HepG2 (cell line): ENCODE measurements around the gene C4BPA. TPM values are rescaled to one million over a fixed set of nuclear protein-coding genes. Genes with fewer than 3 reads are reported as not detected.

Experiments
- CBX2 ChIP-seq, 2 experiments: fragments of 200-600 bp in 1 of 2; sonication (generic); formaldehyde crosslinking in 1 of 2; IDR thresholded peaks; 2 replicates each; pipeline versions ENCODE4 v1.7.0 to v1.8.1; 2018 to 2022; ENCODE audit warnings: low read depth in 2 of 2, low read length in 1 of 2, mild to moderate bottlenecking in 1 of 2, missing genetic modification reagents in 1 of 2
- CHCHD3 ChIP-seq: sonication (generic); formaldehyde crosslinking; IDR thresholded peaks from 2 replicates; pipeline ENCODE4 v1.8.0; 2022; ENCODE audit warnings: mild to moderate bottlenecking, missing genetic modification reagents, moderate library complexity
- ZBTB10 ChIP-seq: sonication (generic); formaldehyde crosslinking; IDR thresholded peaks from 2 replicates; pipeline ENCODE4 v1.4.0; 2020; ENCODE audit warnings: missing genetic modification reagents, borderline replicate concordance
- ZFP36 ChIP-seq: fragments of 150-350 bp; IDR thresholded peaks from 2 replicates; pipeline ENCODE4 v1.6.1; 2018; ENCODE audit warnings: borderline replicate concordance, low read length, low read depth; ENCODE audit not compliant: partially characterized antibody
- polyA plus RNA-seq, 8 experiments: library from polyadenylated mRNA; depleted of rRNA in 3 of 8; stranded (reverse) in 7 of 8; unstranded in 1 of 8; fragments of >200 nt; fragmentation: Illumina TruSeq in 4 of 8; extraction: Trizol in 4 of 8; gene quantifications; 2 replicates each; pipeline versions ENCODE4 v1.2.1 to v1.2.3, GENCODE V29; 2011 to 2016; ENCODE audit warnings: low read depth in 4 of 8, missing spikeins in 1 of 8, mixed read lengths in 1 of 8; ENCODE audit not compliant: insufficient read depth in 1 of 8
- total RNA-seq, 5 experiments: library from RNA; depleted of rRNA; stranded (reverse); fragments of >200 nt; fragmentation: Illumina TruSeq; extraction: Trizol; gene quantifications; 2 replicates each; pipeline ENCODE4 v1.2.3, GENCODE V29; 2016; ENCODE audit warnings: low read depth in 1 of 5
- TF ChIP-seq, protein P1 (sequence below): sonication (generic); formaldehyde crosslinking; IDR thresholded peaks from 2 replicates; pipeline ENCODE4 v1.5.1; 2020; ENCODE audit warnings: mild to moderate bottlenecking, missing genetic modification reagents
- TF ChIP-seq, protein P2 (sequence below), 2 experiments: sonication (generic) in 1 of 2; formaldehyde crosslinking in 1 of 2; IDR thresholded peaks; 2 replicates each; pipeline versions ENCODE4 v1.6.1 to v1.9.0; 2014 to 2022; ENCODE audit warnings: antibody characterized with exemption in 1 of 2, borderline replicate concordance in 1 of 2, inconsistent platforms in 1 of 2, low read depth in 1 of 2, missing genetic modification reagents in 1 of 2
- TF ChIP-seq, protein P3 (sequence below): sonication (generic); formaldehyde crosslinking; IDR thresholded peaks from 2 replicates; pipeline ENCODE4 v1.5.0; 2020; ENCODE audit warnings: mild to moderate bottlenecking, missing genetic modification reagents
- TF ChIP-seq, protein P4 (sequence below): sonication (generic); formaldehyde crosslinking; IDR thresholded peaks from 2 replicates; pipeline ENCODE4 v1.4.0; 2020; ENCODE audit warnings: mild to moderate bottlenecking, missing genetic modification reagents

C4BPA gene
- total and polyA plus RNA-seq, 2 of the 13 experiments (the other 11 are each of a cell fraction or from before 2014, with no cell fraction given) = 32.1 to 60.1 TPM

DNA sequence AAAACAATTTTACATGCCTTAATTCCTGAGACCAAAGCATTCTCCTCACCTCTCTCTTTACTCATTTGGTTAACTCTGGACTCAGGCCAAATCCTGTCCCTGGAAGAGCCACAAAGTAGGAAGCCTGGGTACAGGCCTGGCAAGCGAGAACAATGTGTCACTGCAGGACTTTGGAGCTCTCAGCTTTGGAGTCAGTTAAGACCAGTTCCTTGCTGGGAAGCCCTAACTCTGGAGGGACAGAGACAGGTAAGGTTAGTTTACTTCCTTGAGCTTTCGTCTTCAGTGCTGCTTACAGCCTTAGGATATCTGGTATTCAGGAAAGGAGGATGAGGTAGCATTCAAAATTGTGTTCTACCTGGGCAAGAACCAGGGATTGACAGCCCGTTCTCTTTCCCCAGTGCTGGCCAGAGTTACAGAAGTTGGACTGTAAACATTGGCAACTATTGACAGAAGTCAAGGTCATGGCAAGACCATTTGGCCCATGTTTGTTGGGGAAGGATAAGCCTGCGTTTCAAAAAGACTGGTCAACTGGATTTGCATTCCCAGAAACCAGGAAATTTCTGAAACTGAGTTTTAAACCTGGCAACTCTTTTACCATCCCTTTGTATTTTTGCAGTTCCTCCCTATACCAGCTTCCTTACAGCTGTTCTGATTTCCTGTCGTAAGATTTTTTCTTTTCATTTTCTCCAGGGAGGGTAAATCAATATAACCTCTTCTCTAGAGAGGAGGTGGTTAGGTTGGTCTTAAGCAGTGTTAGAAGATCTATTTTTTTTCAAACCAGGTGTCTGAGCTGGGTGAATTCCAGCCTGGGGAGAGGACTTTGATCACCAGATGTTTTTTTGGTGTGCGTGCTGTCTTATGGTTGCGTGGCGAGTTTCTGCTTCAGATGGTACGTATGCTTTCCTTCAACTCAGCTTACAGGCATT lies 15.1 kb upstream of the C4BPA start, which contains the start of gene C4BPB (continued):
- TF ChIP-seq, protein P1, sequence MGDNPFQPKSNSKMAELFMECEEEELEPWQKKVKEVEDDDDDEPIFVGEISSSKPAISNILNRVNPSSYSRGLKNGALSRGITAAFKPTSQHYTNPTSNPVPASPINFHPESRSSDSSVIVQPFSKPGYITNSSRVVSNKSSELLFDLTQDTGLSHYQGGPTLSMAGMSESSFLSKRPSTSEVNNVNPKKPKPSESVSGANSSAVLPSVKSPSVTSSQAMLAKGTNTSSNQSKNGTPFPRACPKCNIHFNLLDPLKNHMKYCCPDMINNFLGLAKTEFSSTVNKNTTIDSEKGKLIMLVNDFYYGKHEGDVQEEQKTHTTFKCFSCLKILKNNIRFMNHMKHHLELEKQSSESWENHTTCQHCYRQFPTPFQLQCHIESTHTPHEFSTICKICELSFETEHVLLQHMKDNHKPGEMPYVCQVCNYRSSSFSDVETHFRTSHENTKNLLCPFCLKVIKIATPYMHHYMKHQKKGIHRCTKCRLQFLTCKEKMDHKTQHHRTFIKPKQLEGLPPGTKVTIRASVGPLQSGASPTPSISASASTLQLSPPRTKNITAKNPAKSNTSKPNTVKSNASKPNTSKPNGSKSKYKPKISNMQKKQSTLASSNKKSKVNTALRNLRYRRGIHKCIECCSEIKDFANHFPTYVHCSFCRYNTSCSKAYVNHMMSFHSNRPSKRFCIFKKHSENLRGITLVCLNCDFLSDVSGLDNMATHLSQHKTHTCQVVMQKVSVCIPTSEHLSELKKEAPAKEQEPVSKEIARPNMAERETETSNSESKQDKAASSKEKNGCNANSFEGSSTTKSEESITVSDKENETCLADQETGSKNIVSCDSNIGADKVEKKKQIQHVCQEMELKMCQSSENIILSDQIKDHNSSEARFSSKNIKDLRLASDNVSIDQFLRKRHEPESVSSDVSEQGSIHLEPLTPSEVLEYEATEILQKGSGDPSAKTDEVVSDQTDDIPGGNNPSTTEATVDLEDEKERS (CRISPR knock-in tag) = peak; percentile 85; the same call in 1 of the 2 replicates
- no peak for TF ChIP-seq ZFP36
- no peak for TF ChIP-seq CHCHD3
- TF ChIP-seq, protein P2, sequence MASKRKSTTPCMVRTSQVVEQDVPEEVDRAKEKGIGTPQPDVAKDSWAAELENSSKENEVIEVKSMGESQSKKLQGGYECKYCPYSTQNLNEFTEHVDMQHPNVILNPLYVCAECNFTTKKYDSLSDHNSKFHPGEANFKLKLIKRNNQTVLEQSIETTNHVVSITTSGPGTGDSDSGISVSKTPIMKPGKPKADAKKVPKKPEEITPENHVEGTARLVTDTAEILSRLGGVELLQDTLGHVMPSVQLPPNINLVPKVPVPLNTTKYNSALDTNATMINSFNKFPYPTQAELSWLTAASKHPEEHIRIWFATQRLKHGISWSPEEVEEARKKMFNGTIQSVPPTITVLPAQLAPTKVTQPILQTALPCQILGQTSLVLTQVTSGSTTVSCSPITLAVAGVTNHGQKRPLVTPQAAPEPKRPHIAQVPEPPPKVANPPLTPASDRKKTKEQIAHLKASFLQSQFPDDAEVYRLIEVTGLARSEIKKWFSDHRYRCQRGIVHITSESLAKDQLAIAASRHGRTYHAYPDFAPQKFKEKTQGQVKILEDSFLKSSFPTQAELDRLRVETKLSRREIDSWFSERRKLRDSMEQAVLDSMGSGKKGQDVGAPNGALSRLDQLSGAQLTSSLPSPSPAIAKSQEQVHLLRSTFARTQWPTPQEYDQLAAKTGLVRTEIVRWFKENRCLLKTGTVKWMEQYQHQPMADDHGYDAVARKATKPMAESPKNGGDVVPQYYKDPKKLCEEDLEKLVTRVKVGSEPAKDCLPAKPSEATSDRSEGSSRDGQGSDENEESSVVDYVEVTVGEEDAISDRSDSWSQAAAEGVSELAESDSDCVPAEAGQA (IDR thresholded peaks at IDR 0.05; ENCODE audit: low read depth) = peak; percentile 14; the same call in 1 of the 2 replicates
- TF ChIP-seq, protein P2 (CRISPR knock-in tag; IDR thresholded peaks at IDR 0.05; ENCODE audit: borderline replicate concordance) = no peak
- TF ChIP-seq, protein P3, sequence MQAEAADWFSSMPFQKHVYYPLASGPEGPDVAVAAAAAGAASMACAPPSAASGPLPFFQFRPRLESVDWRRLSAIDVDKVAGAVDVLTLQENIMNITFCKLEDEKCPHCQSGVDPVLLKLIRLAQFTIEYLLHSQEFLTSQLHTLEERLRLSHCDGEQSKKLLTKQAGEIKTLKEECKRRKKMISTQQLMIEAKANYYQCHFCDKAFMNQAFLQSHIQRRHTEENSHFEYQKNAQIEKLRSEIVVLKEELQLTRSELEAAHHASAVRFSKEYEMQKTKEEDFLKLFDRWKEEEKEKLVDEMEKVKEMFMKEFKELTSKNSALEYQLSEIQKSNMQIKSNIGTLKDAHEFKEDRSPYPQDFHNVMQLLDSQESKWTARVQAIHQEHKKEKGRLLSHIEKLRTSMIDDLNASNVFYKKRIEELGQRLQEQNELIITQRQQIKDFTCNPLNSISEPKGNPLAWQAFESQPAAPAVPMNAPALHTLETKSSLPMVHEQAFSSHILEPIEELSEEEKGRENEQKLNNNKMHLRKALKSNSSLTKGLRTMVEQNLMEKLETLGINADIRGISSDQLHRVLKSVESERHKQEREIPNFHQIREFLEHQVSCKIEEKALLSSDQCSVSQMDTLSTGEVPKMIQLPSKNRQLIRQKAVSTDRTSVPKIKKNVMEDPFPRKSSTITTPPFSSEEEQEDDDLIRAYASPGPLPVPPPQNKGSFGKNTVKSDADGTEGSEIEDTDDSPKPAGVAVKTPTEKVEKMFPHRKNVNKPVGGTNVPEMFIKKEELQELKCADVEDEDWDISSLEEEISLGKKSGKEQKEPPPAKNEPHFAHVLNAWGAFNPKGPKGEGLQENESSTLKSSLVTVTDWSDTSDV (CRISPR knock-in tag) = no peak
- no peak for TF ChIP-seq ZBTB10
- TF ChIP-seq, protein P4, sequence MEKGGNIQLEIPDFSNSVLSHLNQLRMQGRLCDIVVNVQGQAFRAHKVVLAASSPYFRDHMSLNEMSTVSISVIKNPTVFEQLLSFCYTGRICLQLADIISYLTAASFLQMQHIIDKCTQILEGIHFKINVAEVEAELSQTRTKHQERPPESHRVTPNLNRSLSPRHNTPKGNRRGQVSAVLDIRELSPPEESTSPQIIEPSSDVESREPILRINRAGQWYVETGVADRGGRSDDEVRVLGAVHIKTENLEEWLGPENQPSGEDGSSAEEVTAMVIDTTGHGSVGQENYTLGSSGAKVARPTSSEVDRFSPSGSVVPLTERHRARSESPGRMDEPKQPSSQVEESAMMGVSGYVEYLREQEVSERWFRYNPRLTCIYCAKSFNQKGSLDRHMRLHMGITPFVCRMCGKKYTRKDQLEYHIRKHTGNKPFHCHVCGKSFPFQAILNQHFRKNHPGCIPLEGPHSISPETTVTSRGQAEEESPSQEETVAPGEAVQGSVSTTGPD = peak; percentile 99
- TF ChIP-seq CBX2 (IDR thresholded peaks at IDR 0.05; ENCODE audit: low read depth, low read length) = no peak
- no peak for TF ChIP-seq CBX2 (CRISPR knock-in tag; IDR thresholded peaks at IDR 0.05; ENCODE audit: low read depth)
